GM21786 (cell line): ENCODE data around the gene DCAF11.

Experiments used
- ATAC-seq: cut with Tn5 transposase; IDR thresholded peaks from one replicate; pipeline ENCODE4 v1.9.1; 2021; ENCODE audit not compliant: unreplicated experiment

Gene DCAF11

DNA sequence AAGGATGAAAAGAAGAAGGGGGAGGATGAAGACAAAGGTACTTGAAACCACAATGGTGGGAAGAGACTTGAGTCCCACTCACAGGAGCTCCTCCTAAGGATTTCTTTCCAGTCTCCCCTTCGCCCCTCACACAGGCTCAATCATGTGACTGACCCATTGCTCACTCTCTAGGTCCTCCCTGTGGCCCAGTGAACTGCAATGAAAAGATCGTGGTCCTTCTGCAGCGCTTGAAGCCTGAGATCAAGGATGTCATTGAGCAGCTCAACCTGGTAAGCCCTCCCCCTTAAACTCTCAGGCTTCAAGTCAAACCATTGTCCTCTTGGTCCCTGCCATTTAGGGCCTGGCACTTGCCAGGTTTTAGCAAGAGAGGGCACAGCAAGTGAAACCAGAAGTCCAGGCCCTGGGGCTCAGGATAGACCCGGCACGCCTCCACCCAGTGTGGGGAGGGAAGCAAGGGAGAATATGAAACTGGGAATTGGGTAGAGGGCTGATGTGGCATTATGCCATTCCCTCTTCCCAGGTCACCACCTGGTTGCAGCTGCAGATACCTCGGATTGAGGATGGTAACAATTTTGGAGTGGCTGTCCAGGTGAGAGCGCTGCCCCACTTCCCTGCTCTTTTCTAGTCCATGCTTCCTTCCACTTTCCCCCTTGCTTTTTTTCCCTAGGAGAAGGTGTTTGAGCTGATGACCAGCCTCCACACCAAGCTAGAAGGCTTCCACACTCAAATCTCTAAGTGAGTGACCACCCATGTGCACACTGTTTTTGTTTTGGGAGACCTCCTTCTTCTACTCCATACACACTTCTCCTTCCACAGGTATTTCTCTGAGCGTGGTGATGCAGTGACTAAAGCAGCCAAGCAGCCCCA is 23.2 kb downstream of the DCAF11 start:
- ATAC-seq = no peak

DNA sequence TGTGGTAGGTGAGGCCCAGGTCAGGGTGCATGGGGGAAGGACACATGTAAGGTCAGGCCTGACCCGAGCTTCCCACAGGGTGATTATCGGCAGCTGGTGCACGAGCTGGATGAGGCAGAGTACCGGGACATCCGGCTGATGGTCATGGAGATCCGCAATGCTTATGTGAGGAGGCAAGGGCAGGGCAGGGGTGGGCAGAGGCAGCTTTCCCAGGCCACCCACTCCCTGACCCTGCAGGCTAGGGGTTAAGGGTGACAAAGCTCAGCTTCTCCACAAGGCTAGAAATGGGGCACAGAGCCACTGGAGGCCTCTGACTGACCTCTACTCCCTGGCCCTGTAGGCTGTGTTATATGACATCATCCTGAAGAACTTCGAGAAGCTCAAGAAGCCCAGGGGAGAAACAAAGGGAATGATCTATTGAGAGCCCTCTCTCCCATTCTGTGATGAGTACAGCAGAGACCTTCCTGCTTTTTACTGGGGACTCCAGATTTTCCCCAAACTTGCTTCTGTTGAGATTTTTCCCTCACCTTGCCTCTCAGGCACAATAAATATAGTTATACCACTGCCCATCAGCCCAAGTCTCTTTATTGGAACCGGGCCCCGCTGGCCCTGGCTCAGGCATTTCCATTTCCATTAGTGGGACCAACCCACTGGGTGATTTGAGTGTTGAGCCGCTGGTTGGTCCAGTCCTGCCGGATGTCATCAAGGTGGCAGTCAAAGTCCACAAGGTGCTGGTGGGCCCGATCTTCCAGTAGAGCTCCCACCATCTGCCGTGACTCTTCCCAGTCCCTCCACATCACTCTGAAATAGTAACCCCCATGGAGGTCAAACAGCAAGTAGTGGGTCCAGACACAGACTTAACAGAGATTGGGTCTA is 24.1 kb downstream of the DCAF11 start:
- no peak for ATAC-seq

DNA sequence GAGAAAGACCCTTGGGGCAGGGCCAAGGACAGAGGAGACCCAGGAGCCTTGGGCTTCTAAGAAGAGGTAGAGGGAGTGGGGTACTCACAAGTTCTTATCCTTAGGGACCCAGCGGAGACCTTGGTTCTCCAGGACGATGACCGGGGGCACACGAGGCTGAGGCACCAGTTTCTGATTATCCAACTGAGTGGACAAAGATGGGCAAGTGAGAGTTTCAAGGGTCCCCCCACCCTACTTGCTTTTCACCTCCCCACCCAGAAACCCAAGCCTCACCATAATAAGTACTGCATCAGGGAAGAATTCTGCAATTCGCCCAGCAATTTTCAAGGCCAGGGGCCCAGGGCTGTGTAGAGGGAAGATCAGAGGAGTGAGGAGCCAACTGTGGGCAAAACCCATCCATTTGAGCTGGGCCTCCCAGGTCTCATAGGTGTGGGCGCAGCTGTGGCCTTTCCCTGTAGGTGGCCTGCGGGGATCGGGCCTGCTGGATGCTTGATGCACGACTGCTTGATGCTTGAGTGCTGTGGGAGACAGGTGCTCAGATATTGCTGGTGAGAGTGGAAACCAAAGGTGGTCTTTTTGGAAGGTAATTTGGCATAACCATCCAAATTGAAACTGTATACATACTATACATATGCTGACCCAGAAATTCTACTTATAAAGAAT is 24.8 kb downstream of the DCAF11 start:
- ATAC-seq = no peak

DNA sequence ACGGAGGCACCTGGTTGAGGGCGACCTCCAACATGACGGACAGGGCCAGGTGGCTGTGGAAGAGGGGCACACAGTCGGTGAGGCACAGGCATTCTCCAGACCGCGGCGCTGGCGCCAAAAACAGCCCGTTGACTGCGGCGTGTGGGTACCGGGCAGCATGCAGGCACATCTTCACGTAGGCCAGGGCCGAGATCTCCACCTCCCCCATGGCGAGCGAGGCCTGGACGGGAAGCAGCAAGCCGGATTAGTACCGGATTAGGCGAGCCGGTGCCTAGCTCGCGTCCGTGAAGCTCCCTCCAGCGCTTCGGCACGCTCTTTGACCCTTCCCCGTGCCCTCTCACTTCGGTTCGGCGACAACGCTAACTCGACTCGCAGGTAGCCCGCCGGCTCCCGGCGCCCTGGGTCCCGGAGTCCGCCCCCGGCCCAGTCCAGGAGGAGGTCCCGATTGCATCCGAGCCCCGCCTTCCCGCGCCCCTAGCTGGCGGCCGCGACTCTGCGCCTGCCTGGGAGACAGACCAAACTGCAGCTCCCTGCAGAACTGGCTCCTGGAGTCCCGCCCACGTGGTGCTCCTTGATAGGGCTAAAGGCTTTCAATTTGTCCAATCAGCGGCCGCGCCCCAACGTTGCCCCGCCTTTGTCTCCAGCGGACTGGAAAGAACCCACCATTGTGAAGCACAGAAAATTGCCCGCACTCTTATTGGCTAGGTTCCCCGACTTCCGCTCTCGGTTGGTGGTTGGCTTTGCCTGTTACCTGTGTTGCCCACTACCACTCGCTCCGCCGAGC is 26.7 kb downstream of the DCAF11 start, which contains the start of gene EMC9:
Gene EMC9, minus strand, starts transcription at position 495 of the 784 bp plus-strand sequence. Its CDS starts 287 bp downstream, at position 208.
- ATAC-seq = peak; percentile 89

DNA sequence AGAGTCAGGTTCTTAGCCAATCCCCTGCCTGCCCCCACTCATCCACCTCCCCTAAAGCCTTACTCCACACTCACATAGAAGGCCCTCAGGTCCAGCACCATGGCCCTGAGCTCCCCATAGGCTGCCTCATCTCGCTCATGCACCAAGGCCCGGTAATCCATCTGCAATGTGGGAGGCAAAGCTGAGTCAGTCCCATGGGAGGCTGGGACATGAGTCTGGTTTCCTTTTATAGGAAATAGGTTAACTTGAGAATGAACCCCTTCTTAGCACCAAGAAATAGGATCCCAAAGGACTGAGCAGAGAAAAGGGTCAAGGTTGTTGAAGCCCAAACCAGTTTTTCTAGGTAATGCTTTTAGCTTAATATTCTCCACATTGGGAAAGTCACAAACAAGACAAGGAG is 28.9 kb downstream of the DCAF11 start:
- ATAC-seq = no peak

DNA sequence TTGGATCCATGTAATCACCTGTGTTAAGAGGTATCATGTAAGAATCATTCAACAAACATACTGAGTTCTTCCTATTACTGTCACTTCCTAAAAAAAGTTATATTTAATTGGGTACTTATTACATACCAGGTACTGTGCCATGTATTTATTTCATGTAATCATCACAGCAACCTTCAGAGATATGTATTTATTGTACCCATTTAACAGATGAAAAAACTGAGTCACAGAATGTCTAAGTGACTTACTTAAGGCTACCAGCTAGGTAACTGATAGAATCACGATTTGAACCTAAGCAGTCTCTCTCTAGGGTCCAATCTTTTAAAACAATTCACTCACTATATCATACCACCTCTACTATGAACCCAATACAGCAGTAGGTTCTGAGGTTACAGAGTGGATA is 29.9 kb downstream of the DCAF11 start:
- ATAC-seq = no peak

DNA sequence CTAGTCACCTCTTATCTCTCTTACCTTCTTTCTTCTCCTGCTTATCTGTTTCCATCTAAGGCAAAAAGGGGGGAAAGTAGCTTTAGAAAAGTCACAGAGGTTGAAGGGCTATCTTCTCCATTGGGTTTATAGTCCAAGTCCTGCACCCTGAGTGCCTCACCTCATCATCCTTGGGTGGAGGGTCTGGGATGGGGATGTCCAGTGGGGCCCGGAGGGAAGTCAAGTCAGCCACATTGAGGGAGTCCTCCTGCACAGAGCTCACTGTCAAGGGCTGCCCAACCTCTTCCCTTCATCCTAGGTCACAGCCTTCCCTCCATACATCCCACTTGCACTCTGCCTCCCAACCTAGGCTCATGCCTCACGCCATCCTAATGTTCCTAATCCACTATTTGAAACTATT is 30.6 kb downstream of the DCAF11 start:
- ATAC-seq = no peak

DNA sequence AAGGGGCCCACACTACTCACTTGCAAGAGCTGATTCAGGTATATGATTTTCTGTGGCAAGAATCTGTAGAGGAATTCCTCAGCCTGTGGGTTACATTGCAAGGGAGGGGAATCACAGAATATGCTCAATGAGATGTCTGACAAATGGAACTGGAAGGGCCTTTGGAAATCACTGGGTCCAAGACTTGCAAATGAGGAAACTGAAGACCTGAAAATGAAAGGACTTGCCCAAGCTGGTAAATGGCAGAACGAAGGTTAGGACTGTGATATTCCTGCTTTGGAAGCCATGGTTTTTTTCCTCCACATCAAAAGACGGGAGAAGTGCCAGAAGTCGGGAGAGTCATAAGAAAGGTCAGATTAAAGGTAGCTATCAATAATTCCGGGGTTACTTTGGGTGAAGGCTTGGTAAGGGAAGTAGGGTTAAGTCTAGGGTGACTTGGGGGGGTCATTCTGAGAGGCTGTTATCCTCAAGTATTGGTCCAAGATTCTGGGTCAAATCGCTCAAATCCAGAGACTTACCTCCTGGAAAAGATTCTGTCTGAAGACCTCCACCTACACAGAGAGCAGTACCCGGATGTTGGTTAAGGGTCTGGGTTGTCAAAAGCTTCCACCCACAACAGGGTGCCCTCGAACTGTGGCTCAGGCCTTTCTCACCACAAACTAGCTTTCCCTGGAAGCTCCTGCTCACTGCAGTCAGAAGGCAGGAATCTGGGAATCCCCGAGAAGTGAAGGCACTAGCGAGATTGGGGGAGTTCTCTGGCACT is 31.3 kb downstream of the DCAF11 start:
- no peak for ATAC-seq

DNA sequence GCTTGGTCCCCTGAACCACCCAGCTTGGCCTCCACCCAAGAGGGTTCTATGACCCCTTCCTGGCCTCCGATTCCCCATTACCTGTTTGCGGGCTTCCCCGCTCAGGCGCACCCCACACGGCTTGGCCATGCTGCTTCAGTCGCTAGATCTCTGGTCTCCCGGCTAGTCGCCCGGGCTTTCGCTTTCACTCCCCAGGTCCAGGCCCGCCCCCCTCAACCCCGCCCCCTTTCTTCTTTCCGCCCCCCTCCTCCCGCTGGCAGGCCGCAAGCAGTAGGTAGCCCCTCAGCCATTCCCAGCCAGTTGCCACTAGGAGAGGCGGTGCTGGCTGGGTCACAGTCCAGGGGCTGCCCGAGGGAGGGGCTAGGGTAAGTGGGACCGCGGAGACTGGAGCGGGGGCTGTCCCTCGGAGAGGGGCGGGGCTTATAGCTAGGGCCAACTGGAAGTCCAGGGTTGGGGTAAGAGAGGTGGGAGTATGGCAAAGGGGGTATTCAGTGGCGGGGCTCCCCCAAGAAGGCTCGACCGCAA is 31.9 kb downstream of the DCAF11 start, which contains the start of gene PSME2:
Gene PSME2, minus strand, starts transcription at position 158 of the 525 bp plus-strand sequence. Its CDS starts 29 bp downstream, at position 129.
- peak; percentile 58 for ATAC-seq

DNA sequence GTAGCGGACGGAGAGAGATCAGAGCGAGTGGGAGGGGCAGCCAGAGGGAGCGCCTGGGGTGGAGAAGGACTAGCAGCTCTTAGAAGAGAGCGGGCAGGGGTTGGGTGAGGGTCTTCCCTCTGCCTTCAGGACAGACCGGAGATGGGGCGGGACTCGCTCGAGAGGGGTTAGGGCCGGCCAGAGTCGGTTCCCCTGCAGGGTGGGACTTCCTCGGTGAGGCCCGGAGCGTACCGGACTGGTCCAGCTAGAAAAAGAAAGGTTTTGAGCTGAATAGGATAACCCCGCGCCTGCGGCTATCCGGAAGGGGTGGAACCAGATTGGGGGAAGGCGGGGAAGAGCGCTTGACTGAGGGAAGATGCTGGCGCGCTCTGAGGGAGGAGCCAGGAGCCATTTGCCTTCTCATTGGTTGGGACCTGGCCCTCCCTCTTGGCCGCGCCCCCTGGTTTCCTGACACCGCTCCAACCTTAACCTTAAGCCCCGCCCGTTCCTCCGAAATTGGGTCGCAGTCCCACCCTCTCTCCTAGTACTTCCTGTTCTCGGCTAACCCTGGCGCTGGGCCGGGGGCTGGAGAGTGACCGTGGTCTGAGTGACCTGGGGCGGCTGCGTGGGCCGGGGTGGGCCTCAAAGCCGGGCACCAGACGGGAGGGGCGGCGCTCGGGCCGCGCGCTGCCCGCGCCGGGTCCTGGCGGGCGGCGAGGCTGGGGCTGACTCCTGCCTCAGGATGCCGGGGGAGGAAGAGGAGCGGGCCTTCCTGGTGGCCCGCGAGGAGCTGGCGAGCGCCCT is 32.6 kb downstream of the DCAF11 start, which contains the start of gene RNF31:
Gene RNF31, plus strand, starts transcription at position 521 of the 783 bp plus-strand sequence. Its CDS starts 201 bp downstream, at position 722.
- ATAC-seq = peak; percentile 78

DNA sequence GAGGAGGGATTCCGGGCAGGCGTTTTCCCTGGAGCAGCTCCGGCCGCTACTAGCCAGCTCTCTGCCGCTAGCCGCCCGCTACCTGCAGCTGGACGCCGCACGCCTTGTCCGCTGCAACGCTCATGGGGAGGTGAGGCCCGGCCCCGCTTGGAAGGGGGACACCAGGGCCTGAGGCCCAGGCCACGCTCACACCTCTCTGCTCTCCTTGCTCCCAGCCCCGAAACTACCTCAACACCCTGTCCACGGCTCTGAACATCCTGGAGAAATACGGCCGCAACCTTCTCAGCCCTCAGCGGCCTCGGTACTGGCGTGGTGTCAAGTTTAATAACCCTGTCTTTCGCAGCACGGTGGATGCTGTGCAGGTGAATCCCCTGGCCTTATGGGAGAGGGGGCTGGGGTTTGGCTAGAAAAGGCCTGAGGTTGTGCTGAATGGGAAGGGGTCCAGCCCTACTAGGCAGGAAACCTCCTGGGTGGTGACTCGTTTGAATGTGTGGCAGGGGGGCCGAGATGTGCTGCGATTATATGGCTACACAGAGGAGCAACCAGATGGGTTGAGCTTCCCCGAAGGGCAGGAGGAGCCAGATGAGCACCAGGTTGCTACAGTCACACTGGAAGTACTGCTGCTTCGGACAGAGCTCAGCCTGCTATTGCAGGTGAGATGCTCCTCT is 33.3 kb downstream of the DCAF11 start:
- no peak for ATAC-seq

DNA sequence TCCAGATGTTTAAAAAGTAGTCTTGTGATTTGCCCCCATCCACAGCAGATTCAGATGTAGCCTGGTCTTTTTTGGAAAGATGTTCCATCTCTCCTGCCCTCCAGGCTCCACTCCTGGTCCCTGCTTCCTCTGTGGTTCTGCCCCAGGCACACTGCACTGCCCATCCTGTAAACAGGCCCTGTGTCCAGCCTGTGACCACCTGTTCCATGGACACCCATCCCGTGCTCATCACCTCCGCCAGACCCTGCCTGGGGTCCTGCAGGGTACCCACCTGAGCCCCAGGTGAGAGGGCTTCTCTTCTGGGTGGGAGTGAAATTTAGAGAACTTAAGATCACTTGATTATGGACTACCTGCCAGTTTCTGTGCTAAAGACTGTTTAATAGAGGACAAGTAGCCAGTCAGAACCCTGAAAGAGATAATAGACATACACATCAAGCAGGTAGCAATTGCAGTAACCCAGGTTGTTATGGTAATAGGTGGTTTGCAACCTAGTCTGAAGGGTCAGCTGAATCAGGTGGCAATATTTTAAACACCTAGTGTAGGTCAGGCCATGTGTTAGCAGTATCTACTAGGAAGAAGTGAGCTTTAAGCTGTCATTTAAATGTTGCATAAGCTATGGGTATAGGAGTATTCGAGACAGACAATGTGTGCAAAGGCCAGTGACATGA is 34.9 kb downstream of the DCAF11 start:
- ATAC-seq = no peak

DNA sequence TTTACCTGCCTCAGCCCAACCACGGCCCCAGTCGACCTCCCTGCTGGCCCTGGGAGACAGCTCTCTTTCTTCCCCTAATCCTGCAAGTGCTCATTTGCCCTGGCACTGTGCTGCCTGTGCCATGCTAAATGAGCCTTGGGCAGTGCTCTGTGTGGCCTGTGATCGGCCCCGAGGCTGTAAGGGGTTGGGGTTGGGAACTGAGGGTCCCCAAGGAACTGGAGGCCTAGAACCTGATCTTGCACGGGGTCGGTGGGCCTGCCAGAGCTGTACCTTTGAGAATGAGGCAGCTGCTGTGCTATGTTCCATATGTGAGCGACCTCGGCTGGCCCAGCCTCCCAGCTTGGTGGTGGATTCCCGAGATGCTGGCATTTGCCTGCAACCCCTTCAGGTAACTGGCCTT is 35.5 kb downstream of the DCAF11 start:
- no peak for ATAC-seq

DNA sequence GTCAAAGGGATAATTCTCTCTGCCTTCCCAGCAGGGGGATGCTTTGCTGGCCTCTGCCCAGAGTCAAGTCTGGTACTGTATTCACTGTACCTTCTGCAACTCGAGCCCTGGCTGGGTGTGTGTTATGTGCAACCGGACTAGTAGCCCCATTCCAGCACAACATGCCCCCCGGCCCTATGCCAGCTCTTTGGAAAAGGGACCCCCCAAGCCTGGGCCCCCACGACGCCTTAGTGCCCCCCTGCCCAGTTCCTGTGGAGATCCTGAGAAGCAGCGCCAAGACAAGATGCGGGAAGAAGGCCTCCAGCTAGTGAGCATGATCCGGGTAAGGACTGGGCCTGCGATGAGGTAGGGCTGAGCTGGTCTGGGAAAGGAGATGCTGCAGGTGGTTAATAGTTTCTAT is 36.0 kb downstream of the DCAF11 start:
- ATAC-seq = no peak

DNA sequence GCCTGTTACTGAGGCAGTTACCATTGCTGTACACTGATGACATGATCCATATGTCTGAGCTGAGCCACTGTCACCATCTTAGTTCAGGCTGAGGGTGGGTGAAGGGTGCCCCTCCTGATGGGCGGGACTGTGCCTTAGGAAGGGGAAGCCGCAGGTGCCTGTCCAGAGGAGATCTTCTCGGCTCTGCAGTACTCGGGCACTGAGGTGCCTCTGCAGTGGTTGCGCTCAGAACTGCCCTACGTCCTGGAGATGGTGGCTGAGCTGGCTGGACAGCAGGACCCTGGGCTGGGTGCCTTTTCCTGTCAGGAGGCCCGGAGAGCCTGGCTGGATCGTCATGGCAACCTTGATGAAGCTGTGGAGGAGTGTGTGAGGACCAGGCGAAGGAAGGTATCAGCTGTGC is 36.4 kb downstream of the DCAF11 start:
- no peak for ATAC-seq

DNA sequence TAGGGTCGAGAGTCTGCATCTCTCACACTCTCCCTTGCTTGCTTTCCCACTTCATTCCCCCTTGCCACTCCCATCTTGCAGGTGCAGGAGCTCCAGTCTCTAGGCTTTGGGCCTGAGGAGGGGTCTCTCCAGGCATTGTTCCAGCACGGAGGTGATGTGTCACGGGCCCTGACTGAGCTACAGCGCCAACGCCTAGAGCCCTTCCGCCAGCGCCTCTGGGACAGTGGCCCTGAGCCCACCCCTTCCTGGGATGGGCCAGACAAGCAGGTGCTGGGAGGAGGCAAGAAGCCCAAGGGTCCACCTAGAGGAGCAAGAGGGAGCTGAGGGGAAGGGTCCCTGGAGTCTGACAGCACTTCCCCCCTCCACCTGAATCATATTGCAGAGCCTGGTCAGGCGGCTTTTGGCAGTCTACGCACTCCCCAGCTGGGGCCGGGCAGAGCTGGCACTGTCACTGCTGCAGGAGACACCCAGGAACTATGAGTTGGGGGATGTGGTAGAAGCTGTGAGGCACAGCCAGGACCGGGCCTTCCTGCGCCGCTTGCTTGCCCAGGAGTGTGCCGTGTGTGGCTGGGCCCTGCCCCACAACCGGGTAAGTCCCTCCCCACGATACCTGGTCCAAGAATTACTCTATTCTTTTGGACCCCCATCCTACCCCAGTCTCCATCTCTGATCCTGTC is 37.0 kb downstream of the DCAF11 start:
- ATAC-seq = no peak

DNA sequence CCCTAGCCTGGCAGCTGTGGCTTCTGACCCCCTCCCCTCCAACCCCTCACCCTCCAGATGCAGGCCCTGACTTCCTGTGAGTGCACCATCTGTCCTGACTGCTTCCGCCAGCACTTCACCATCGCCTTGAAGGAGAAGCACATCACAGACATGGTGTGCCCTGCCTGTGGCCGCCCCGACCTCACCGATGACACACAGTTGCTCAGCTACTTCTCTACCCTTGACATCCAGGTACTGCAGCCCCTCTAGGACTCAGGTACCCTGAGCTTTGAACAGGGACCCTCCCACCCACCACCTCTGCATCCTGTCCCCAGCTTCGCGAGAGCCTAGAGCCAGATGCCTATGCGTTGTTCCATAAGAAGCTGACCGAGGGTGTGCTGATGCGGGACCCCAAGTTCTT is 40.5 kb downstream of the DCAF11 start:
- no peak for ATAC-seq
